PC-9 (cell line): Measurements from ENCODE around the gene TCN1.
"Not testable (repeated sequence)": the region's sequence is repeated elsewhere in the genome, so short reads cannot be mapped to it uniquely, and the experiment has no call there.

ENCODE experiments used
- EZH2 ChIP-seq: fragments of 200-600 bp; sonication (generic); IDR thresholded peaks from 2 replicates; pipeline ENCODE4 v1.8.0; 2017; ENCODE audit warnings: antibody characterized with exemption, low read depth
- TF ChIP-seq, protein P1 (sequence below): fragments of 200-600 bp; sonication (generic); conservative IDR thresholded peaks from 2 replicates; pipeline ENCODE4 v1.6.1; 2017; ENCODE audit warnings: mixed run types, antibody characterized with exemption, mild to moderate bottlenecking, moderate library complexity

DNA sequence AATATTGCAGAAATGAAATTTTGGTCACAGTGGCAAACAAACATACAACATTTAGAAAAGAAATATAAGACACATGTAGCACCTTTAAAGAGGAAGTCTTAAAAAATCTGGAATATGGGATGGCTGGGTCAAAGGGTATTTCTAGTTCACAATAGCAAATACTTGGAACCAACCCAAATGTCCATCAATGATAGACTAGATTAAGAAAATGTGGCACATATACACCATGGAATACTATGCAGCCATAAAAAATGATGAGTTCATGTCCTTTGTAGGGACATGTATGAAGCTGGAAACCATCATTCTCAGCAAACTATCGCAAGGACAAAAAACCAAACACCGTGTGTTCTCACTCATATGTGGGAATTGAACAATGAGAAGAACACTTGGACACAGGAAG lies 37.3 kb upstream of the TCN1 start:
- TF ChIP-seq, protein P1, sequence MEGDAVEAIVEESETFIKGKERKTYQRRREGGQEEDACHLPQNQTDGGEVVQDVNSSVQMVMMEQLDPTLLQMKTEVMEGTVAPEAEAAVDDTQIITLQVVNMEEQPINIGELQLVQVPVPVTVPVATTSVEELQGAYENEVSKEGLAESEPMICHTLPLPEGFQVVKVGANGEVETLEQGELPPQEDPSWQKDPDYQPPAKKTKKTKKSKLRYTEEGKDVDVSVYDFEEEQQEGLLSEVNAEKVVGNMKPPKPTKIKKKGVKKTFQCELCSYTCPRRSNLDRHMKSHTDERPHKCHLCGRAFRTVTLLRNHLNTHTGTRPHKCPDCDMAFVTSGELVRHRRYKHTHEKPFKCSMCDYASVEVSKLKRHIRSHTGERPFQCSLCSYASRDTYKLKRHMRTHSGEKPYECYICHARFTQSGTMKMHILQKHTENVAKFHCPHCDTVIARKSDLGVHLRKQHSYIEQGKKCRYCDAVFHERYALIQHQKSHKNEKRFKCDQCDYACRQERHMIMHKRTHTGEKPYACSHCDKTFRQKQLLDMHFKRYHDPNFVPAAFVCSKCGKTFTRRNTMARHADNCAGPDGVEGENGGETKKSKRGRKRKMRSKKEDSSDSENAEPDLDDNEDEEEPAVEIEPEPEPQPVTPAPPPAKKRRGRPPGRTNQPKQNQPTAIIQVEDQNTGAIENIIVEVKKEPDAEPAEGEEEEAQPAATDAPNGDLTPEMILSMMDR: not testable (repeated sequence)
- not testable (repeated sequence) for TF ChIP-seq EZH2
